ENCODE data around the gene PTPN7.

The PTPN7 gene

DNA sequence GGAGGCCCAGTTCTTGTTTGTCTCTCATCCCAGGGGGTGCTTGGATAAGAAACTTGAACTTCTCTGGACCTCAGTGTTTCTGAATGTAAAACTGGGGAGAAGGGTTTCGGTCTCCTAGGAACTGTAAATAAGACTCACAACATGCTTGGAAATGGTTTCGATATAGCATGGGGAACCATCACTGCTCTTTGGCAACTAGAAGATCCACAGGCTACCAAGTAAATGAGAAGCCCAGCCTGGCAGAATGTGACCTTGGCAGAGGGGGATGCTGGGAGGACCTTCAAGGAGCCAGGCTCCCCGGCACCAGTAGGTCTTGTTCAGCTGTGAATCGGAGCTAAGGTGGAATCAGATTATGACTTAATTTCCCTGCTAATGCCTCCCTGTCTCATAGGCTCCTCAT lies 19.6 kb downstream of the PTPN7 start:
- no peak for TF ChIP-seq ZFX (IDR thresholded peaks at IDR 0.05; ENCODE audit: borderline replicate concordance)
- TF ChIP-seq, protein P1, sequence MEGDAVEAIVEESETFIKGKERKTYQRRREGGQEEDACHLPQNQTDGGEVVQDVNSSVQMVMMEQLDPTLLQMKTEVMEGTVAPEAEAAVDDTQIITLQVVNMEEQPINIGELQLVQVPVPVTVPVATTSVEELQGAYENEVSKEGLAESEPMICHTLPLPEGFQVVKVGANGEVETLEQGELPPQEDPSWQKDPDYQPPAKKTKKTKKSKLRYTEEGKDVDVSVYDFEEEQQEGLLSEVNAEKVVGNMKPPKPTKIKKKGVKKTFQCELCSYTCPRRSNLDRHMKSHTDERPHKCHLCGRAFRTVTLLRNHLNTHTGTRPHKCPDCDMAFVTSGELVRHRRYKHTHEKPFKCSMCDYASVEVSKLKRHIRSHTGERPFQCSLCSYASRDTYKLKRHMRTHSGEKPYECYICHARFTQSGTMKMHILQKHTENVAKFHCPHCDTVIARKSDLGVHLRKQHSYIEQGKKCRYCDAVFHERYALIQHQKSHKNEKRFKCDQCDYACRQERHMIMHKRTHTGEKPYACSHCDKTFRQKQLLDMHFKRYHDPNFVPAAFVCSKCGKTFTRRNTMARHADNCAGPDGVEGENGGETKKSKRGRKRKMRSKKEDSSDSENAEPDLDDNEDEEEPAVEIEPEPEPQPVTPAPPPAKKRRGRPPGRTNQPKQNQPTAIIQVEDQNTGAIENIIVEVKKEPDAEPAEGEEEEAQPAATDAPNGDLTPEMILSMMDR (IDR thresholded peaks at IDR 0.05): no peak
- H3K27ac ChIP-seq: no peak overlapping the region

DNA sequence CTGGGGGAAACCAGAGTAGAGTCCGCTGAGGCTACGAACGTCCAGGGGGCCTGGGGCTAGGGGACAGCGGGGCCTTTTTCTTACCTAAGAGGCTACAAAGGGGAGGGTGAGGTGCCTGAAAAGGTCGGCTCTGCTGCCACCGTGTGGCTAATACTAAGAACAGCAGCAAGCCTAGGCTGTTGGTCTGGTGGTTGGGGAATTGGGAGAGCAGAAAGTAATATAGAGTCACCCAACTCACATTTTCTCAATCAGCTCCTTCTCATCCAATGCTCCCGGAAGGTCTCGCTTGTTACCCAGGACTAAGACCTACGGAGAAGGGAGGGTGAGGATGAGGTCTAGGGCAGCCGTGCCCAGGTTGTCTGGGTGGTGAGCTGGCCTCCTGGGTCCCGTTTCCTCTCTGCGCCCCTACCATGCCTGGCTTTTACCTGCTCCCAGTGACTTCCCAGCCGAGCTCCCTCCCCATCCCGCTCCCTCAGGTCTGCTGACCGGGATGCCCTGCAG lies 25.1 kb downstream of the PTPN7 start:
- peak overlapping the region; percentile 24 for H3K27ac ChIP-seq
- no peak for TF ChIP-seq ZFX (IDR thresholded peaks at IDR 0.05; ENCODE audit: borderline replicate concordance)
- TF ChIP-seq, protein P1 (IDR thresholded peaks at IDR 0.05): peak; percentile 97

DNA sequence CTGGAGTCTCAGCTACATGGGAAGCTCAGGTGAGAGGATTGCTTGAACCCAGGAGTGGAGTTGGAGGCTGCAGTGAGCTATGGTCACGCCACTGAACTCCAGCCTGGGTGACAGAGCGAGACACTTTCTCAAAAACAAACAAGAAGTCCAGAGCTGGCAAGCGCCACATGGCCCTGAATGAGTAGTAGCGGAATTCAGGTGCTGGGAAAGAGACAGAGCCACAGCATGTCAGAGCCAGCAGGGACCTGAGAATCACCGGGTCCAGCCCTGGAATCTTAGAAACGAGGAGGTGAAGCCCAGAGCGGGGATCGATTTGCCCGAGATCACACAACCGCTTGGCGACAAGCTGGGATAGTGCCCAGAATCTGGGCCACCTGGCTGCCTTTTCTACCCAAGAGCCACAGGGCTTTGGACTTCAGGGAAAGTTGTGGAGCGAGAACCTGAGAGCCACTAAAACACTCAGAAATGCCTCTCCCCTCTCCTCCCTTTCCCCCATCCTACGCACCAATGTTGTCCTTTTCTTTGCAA lies 25.7 kb downstream of the PTPN7 start:
- H3K27ac ChIP-seq: peak overlapping the region; percentile 24
- TF ChIP-seq ZFX (IDR thresholded peaks at IDR 0.05; ENCODE audit: borderline replicate concordance): no peak
- TF ChIP-seq, protein P1 (IDR thresholded peaks at IDR 0.05): no peak

DNA sequence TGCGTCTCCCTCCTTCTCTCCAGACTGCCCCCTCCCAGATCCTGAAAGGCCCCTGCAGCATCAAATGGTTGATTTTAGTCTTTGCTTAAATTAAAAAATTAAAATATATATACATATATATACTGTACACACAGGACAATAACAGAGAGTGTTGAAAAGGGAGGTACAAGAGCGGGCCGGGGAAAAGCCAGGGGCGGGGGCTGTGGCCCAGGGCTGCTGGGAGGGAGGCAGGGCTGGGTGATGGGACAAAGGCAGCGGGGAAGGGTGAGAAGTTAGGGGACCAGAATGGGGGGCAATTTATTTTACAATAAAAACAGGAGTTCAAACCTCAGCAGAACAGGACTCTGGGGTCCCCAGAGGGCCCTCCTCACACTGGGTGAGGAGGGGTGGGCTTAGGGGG lies 26.4 kb downstream of the PTPN7 start:
- TF ChIP-seq, protein P1 (IDR thresholded peaks at IDR 0.05): no peak
- no peak for TF ChIP-seq ZFX (IDR thresholded peaks at IDR 0.05; ENCODE audit: borderline replicate concordance)
- no peak overlapping the region for H3K27ac ChIP-seq

DNA sequence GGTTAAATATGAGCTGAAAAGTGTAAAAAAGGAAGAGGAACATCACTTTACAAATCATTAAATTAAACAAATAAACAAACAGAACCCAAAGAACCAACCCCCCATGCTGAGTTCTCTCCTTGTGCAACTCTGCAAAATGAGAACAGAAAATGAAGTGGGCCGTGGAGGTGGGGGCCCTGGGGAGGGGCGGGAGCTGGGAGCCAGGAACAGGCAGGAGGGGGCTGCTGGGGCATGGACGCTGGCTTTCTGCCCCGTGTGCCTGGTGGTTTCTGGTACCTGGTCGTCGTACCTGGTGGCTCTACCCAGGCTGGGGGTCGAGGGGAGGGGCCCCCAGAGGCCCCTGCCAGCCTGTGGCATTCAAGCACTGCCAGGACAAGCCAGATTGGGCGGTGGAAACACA lies 26.9 kb downstream of the PTPN7 start:
- no peak for TF ChIP-seq ZFX (IDR thresholded peaks at IDR 0.05; ENCODE audit: borderline replicate concordance)
- TF ChIP-seq, protein P1 (IDR thresholded peaks at IDR 0.05): no peak
- no peak overlapping the region for H3K27ac ChIP-seq

DNA sequence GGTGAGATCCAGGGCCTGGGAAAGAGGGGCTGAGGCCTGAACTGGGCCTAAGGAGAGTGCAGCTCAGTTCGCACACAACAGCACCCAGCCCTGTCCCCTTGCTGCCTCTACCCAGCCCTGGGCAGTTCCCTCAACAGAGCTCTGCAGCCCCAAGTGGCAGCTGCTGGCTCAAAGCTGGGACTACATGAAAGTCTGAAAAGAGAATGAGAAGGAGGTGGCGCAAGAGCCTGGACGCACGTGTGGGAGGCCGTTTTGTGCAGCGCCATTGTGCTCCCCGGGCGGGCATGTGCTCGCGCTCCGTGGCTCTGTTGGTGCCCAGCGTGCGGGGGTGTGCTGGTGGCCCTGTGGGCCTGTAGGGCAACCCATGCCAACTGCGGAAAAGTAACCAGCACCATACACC lies 27.4 kb downstream of the PTPN7 start:
- peak overlapping the region; percentile 23; the same call in 1 of the 2 replicates for H3K27ac ChIP-seq
- no peak for TF ChIP-seq ZFX (IDR thresholded peaks at IDR 0.05; ENCODE audit: borderline replicate concordance)
- TF ChIP-seq, protein P1 (IDR thresholded peaks at IDR 0.05): no peak

DNA sequence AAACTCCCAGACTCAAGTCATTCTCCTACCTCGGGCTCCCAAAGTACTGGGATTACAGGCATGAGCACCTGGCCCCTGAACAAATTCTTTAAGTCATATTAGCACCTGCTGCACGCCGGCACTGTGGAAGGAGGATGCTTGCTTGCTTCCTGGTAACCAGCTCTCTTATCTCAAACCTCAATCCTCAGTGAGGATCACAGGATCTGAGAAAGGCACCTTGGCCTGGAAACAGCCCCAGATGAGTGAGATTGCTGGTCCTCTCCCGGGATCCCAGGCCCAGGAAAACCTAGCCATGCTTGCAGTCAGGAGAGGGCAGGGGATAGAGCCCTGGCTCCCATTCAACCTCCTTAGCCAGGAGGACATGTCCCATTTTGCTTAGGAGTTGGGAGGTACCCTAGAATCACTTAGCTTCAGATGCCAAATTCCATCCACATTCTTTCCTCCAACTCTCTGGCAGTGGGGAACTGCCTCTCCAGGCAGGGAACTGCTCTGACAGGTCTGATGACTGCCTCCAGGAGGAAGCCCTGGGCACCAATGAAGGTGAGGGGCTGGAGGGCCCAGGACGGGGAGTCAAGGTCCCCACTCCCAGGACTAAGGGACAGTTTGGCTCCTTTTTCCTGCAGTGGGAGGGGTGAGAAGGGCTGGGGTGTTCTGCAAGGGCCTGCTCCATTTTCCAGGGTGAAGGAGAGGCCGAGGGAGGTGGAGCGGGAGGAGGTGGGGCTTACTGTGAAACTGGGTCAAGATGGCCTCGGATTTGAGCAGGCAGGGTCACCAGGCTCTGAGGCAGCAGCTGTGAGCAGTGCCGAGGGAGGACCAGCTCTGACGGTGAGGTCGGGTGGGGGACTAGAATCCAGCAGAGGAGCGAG lies 28.2 kb downstream of the PTPN7 start:
- TF ChIP-seq, protein P1 (IDR thresholded peaks at IDR 0.05): no peak
- TF ChIP-seq ZFX (IDR thresholded peaks at IDR 0.05; ENCODE audit: borderline replicate concordance): no peak
- peak overlapping the region; percentile 23; the same call in 1 of the 2 replicates for H3K27ac ChIP-seq

Measured in 22Rv1 (cell line).